Measurements from ENCODE around the gene ING3. TPM values are rescaled to one million over a fixed set of nuclear protein-coding genes. Genes with fewer than 3 reads are reported as not detected.
A peak's percentile ranks its signal among the peaks of the same experiment; 100 is the strongest.

ING3 gene
- total and polyA plus RNA-seq, 12 donors: 5.5 to 31.9 (median 14.4) TPM

DNA sequence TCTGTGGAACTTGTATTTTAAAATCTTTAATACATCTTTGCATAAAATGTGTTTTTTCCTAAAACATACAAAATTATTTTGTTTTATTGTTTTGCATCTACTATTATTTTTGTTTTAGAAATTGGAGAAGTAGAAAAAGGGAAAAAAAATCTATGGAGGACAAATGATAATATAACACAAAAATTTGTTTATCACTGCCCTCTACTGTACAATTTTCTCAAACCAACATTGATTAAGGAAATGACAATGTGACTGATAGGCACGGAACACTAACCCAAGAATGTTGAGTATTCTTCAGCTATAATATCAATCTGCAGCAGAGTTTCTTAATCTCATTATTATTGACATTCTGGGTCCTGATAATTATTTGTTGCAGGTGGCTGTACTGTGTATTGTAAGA is 9.5 kb upstream of the ING3 start:
- TF ChIP-seq, protein P1, sequence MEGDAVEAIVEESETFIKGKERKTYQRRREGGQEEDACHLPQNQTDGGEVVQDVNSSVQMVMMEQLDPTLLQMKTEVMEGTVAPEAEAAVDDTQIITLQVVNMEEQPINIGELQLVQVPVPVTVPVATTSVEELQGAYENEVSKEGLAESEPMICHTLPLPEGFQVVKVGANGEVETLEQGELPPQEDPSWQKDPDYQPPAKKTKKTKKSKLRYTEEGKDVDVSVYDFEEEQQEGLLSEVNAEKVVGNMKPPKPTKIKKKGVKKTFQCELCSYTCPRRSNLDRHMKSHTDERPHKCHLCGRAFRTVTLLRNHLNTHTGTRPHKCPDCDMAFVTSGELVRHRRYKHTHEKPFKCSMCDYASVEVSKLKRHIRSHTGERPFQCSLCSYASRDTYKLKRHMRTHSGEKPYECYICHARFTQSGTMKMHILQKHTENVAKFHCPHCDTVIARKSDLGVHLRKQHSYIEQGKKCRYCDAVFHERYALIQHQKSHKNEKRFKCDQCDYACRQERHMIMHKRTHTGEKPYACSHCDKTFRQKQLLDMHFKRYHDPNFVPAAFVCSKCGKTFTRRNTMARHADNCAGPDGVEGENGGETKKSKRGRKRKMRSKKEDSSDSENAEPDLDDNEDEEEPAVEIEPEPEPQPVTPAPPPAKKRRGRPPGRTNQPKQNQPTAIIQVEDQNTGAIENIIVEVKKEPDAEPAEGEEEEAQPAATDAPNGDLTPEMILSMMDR (IDR thresholded peaks at IDR 0.05): peak; percentile 4 to 59 (median 42)
- no peak for TF ChIP-seq POLR2A (IDR thresholded peaks at IDR 0.05)
- intact Hi-C loops (cut with DNase I): loop anchor here in 1 of 2 donors (5.0 kb wide), 1 partner anchor 149 kb away; no protein-coding TSS in a partner anchor
- H3K4me1 ChIP-seq (replicated peaks in 1 of 2): peaks cover 0 to 8% of the 10 kb centered on the region in 2 donors
- 6 to 9% (median 7%) methylated on average over 1 of the region's 1 CpG for WGBS, 4 donors
- no peaks in the 10 kb centered on the region for H3K36me3 ChIP-seq (replicated peaks in 1 of 2)
- DNase-seq: no peak
- no peak overlapping the region for H3K27ac ChIP-seq
- H3K4me3 ChIP-seq: no peak overlapping the region
- no peaks in the 10 kb centered on the region for H3K27me3 ChIP-seq
- H3K9me3 ChIP-seq (replicated peaks in 1 of 3): no peaks in the 10 kb centered on the region

DNA sequence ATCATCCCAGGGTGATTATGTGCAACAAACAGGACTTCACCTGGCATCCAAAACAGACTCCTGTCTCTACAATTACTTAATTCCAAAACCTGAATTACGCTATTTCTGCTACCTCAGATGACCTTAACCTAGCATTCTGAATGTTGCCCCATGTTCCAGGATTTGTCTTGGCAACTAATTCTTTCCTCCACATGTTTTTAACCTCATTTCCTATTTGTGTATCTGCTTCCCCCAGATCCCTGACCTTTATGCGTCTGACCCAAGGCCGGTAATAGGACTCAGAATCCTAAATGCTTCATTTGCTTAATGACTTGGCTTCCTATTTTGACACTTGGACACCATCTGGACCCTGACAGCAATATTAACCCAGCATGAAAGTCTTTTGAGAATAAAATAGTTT is 8.7 kb upstream of the ING3 start:
- H3K36me3 ChIP-seq (replicated peaks in 1 of 2): no peaks in the 10 kb centered on the region
- no peak overlapping the region for H3K4me3 ChIP-seq
- intact Hi-C loops (cut with DNase I): loop anchor here in 1 of 2 donors (5.0 kb wide), 1 partner anchor 150 kb away; no protein-coding TSS in a partner anchor
- no peak for DNase-seq
- no peak overlapping the region for H3K27ac ChIP-seq
- no peaks in the 10 kb centered on the region for H3K27me3 ChIP-seq
- no peaks in the 10 kb centered on the region for H3K9me3 ChIP-seq (replicated peaks in 1 of 3)
- H3K4me1 ChIP-seq (replicated peaks in 1 of 2): peaks cover 0 to 8% of the 10 kb centered on the region in 2 donors
- TF ChIP-seq, protein P1 (IDR thresholded peaks at IDR 0.05): no peak
- TF ChIP-seq POLR2A (IDR thresholded peaks at IDR 0.05): no peak
- WGBS, 4 donors: 15 to 23% (median 21%) methylated on average over 3 of the region's 3 CpGs

DNA sequence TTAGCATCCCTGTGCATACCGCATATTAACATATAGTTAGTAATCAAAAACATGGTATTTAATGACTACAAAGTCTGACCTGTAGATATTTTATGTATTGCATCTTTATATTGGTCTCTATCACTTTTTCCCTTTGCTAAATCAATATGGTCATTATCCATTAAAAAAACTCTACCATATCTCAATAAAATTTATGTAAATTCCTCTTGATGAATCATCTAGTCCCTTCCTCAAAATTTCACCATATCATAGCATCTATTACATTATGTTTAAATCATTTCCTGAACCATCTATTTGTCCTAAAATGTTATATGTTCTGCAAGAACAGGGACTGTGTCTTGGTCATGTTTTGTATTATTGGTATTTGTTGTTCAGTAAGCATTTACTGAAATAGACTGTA is 7.7 kb upstream of the ING3 start:
- no peak overlapping the region for H3K27ac ChIP-seq
- H3K36me3 ChIP-seq (replicated peaks in 1 of 2): no peaks in the 10 kb centered on the region
- peaks cover 0 to 8% of the 10 kb centered on the region in 2 donors for H3K4me1 ChIP-seq (replicated peaks in 1 of 2)
- no peak for TF ChIP-seq POLR2A (IDR thresholded peaks at IDR 0.05)
- TF ChIP-seq, protein P1 (IDR thresholded peaks at IDR 0.05): no peak
- H3K9me3 ChIP-seq (replicated peaks in 1 of 3): no peaks in the 10 kb centered on the region
- H3K27me3 ChIP-seq: no peaks in the 10 kb centered on the region
- no peak overlapping the region for H3K4me3 ChIP-seq
- intact Hi-C loops (cut with DNase I): loop anchor here in 1 of 2 donors (5.0 kb wide), 1 partner anchor 151 kb away; no protein-coding TSS in a partner anchor
- DNase-seq: no peak
- WGBS, 4 donors: 95 to 100% (median 96%) methylated on average over 1 of the region's 1 CpG

DNA sequence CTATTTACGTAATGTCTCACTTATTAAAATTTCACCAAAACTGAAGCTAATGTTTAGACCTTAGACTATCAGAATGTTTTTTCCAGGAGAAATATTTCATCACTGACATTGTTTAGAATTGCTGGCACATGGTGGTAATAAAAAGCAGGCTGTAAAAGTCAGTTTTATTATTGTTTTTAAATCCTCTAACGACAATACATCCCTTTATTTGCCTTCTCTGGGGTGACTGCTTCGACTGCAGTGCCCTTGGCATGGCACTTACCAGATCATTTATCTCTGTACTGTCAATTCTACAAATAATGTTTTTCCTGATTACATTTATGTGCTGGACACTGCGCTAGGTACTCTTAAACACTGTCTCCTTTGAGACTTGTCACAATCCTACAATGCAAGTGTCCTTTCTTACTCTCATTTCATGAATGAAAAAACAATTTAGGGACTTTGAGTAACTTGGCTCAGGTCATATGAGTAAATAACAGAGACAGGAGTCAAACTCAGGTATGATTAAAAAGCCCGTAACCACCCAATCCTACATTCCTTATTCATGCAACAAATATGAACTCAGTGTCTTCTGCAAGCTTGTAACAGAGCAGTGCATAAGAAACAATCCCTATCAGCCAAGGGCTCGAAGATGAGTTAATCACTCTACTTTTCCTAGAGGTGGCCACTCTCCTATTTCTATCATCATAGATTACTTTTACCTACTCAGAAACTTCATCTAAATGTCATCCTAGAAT is 5.6 kb upstream of the ING3 start:
- WGBS, 4 donors: 71 to 78% (median 75%) methylated on average over 6 of the region's 6 CpGs
- Histone ChIP-seq H3K27ac (no peak overlapping the region), H3K27me3 (no peaks in the 10 kb centered on the region), H3K4me1 (replicated peaks in 1 of 2) (peaks cover 0 to 11% of the 10 kb centered on the region in 2 donors), H3K9me3 (replicated peaks in 1 of 3) (no peaks in the 10 kb centered on the region), H3K4me3 (no peak overlapping the region), H3K36me3 (replicated peaks in 1 of 2) (no peaks in the 10 kb centered on the region)
- intact Hi-C loops (cut with DNase I): loop anchor here in 1 of 2 donors (5.0 kb wide), 1 partner anchor 153 kb away; no protein-coding TSS in a partner anchor
- DNase-seq: no peak
- TF ChIP-seq, protein P1 (IDR thresholded peaks at IDR 0.05): no peak
- TF ChIP-seq POLR2A (IDR thresholded peaks at IDR 0.05): no peak

All from adrenal gland (tissue), 12 donors.